Measurements from ENCODE around the gene DOC2B. TPM values are rescaled to one million over a fixed set of nuclear protein-coding genes. Genes with fewer than 3 reads are reported as not detected.

The DOC2B gene
- total RNA-seq, 1 donor from 2014 or later = 59.6 TPM

DNA sequence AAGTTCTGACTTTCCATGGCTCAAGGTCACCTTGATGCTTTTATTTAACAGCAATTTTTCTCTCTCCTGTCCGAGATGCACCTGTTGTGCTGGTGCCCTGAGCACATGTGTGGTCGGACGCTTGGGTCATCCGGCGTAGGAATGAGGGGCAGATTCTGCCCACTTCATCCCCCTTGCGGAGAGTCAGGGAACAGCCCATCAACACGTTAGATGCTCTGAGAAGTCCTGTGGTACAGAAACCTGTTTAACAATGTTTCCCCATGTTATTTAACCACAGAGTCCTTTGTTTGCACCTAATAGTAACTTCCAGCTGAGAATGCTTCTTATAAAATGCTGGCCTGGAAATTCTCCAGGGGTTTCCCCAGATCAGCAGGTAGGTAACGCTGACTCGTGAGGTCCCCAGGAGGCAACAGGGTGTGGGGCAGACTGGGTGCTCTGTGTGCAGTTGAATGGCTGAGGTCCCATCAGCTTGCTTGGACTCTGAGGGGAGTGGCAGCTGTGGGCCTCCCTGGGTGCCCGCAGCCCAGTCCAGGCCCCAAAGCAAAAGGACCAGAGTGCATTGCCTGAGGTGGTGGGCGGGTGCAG, 17.8 kb downstream of the DOC2B start:
- H3K4me1 Mint-ChIP-seq = peaks cover 2% of the 10 kb centered on the region

GRCh38 chr17:162689-163088, 18.8 kb downstream of the DOC2B start:
- Mint-ChIP-seq H3K36me3 (peaks cover 25% of the 10 kb centered on the region), H3K27me3 (ENCODE audit: low read depth) (no peaks in the 10 kb centered on the region), H3K4me1 (peaks cover 2% of the 10 kb centered on the region), H3K9me3 (no peaks in the 10 kb centered on the region), H3K27ac (no peak overlapping the region), H3K4me3 (no peak overlapping the region)
- TF ChIP-seq, protein P1, sequence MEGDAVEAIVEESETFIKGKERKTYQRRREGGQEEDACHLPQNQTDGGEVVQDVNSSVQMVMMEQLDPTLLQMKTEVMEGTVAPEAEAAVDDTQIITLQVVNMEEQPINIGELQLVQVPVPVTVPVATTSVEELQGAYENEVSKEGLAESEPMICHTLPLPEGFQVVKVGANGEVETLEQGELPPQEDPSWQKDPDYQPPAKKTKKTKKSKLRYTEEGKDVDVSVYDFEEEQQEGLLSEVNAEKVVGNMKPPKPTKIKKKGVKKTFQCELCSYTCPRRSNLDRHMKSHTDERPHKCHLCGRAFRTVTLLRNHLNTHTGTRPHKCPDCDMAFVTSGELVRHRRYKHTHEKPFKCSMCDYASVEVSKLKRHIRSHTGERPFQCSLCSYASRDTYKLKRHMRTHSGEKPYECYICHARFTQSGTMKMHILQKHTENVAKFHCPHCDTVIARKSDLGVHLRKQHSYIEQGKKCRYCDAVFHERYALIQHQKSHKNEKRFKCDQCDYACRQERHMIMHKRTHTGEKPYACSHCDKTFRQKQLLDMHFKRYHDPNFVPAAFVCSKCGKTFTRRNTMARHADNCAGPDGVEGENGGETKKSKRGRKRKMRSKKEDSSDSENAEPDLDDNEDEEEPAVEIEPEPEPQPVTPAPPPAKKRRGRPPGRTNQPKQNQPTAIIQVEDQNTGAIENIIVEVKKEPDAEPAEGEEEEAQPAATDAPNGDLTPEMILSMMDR (IDR thresholded peaks at IDR 0.05; ENCODE audit: unreplicated experiment) = no peak
- DNase-seq (ENCODE audit: low spot score in 2 of 2, unreplicated experiment in 2 of 2) = no peak

More for the DNA sequence above, 17.8 kb downstream of the DOC2B start:
- Mint-ChIP-seq H3K27me3 (ENCODE audit: low read depth) (no peaks in the 10 kb centered on the region), H3K27ac (no peak overlapping the region), H3K36me3 (peaks cover 19% of the 10 kb centered on the region), H3K9me3 (no peaks in the 10 kb centered on the region), H3K4me3 (no peak overlapping the region)
- no peak for DNase-seq (ENCODE audit: low spot score in 2 of 2, unreplicated experiment in 2 of 2)
- TF ChIP-seq, protein P1 (IDR thresholded peaks at IDR 0.05; ENCODE audit: unreplicated experiment) = peak; percentile 21

GRCh38 chr17:161481-161880, 20.0 kb downstream of the DOC2B start:
- Mint-ChIP-seq H3K4me1 (peaks cover 2% of the 10 kb centered on the region), H3K4me3 (no peak overlapping the region), H3K27me3 (ENCODE audit: low read depth) (no peaks in the 10 kb centered on the region), H3K36me3 (peaks cover 27% of the 10 kb centered on the region), H3K27ac (no peak overlapping the region), H3K9me3 (no peaks in the 10 kb centered on the region)
- TF ChIP-seq, protein P1 (IDR thresholded peaks at IDR 0.05; ENCODE audit: unreplicated experiment) = no peak
- no peak for DNase-seq (ENCODE audit: low spot score in 2 of 2, unreplicated experiment in 2 of 2)

DNA sequence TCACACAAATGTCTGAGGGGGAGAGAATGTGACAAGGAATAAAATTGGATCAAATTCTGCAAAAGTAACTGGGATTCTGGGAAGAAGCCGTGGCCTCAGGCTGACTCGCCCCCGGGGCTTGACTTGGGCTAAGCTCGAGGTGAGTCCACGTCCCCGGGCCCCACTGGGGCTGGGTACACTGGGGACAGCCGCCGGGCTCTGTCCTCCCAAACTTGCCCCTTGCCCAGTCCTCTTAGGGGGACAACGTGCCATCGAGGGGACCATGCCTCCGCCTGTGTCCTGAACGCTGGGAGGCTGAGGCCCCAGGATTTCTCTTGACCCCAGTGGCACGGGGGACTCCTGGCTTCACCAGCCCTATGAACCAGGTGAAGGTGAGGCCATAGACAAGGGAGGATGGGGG, 21.1 kb downstream of the DOC2B start:
- H3K4me1 Mint-ChIP-seq = peaks cover 2% of the 10 kb centered on the region
- H3K27me3 Mint-ChIP-seq (ENCODE audit: low read depth) = peaks cover under 1% of the 10 kb centered on the region
- DNase-seq (ENCODE audit: low spot score in 2 of 2, unreplicated experiment in 2 of 2) = no peak
- no peak overlapping the region for H3K27ac Mint-ChIP-seq
- TF ChIP-seq, protein P1 (IDR thresholded peaks at IDR 0.05; ENCODE audit: unreplicated experiment) = no peak
- no peak overlapping the region for H3K4me3 Mint-ChIP-seq
- H3K9me3 Mint-ChIP-seq = no peaks in the 10 kb centered on the region
- H3K36me3 Mint-ChIP-seq = peaks cover 32% of the 10 kb centered on the region

- TF ChIP-seq, protein P1 (IDR thresholded peaks at IDR 0.05; ENCODE audit: unreplicated experiment) = no peak
- no peak overlapping the region for H3K4me3 Mint-ChIP-seq
- H3K36me3 Mint-ChIP-seq = peaks cover 34% of the 10 kb centered on the region
- H3K9me3 Mint-ChIP-seq = no peaks in the 10 kb centered on the region
- DNase-seq (ENCODE audit: low spot score in 2 of 2, unreplicated experiment in 2 of 2) = no peak
- H3K27ac Mint-ChIP-seq = no peak overlapping the region
- peaks cover 2% of the 10 kb centered on the region for H3K4me1 Mint-ChIP-seq
- H3K27me3 Mint-ChIP-seq (ENCODE audit: low read depth) = peaks cover 2% of the 10 kb centered on the region
Measured at GRCh38 chr17:159609-160008, 21.8 kb downstream of the DOC2B start.

DNA sequence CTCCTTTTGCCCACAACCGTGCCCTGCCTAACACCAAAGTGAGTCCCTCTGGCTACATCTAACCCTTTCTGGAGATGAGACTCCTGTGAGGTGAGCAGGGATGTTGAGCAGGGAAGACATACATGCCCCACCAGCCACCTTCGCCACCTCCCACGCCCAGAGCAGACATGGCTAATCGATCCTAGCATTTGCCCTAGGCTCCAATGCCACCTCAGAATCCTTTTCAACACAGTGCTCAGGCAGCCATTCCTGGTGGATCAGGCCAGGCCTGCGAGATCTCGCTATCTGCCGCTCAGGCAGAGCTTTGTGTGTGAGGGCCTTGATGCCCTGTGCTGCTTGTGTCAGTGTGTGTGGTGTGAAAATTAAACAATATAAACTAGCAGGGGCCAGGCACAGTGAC, 23.1 kb downstream of the DOC2B start:
- Mint-ChIP-seq H3K27ac (no peak overlapping the region), H3K9me3 (no peaks in the 10 kb centered on the region), H3K4me3 (no peak overlapping the region), H3K36me3 (peaks cover 37% of the 10 kb centered on the region), H3K4me1 (no peaks in the 10 kb centered on the region), H3K27me3 (ENCODE audit: low read depth) (peaks cover 2% of the 10 kb centered on the region)
- TF ChIP-seq, protein P1 (IDR thresholded peaks at IDR 0.05; ENCODE audit: unreplicated experiment) = no peak
- DNase-seq (ENCODE audit: low spot score in 2 of 2, unreplicated experiment in 2 of 2) = no peak
